Measurements from ENCODE around the gene AGPAT1. TPM values are rescaled to one million over a fixed set of nuclear protein-coding genes. Genes with fewer than 3 reads are reported as not detected.

AGPAT1 gene
- total and polyA plus RNA-seq, 2 of the 13 experiments (the other 11 are each of a cell fraction or from before 2014, with no cell fraction given): 51.3 to 139 TPM

GRCh38 chr6:32127717-32128592 lies 47.9 kb downstream of the AGPAT1 start, which contains the start of gene ATF6B (continued):
- TF ChIP-seq, protein P1, sequence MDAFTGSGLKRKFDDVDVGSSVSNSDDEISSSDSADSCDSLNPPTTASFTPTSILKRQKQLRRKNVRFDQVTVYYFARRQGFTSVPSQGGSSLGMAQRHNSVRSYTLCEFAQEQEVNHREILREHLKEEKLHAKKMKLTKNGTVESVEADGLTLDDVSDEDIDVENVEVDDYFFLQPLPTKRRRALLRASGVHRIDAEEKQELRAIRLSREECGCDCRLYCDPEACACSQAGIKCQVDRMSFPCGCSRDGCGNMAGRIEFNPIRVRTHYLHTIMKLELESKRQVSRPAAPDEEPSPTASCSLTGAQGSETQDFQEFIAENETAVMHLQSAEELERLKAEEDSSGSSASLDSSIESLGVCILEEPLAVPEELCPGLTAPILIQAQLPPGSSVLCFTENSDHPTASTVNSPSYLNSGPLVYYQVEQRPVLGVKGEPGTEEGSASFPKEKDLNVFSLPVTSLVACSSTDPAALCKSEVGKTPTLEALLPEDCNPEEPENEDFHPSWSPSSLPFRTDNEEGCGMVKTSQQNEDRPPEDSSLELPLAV (CRISPR knock-in tag; conservative IDR thresholded peaks at IDR 0.05; ENCODE audit: low read depth): no peak
- TF ChIP-seq DMAP1 (CRISPR knock-in tag; IDR thresholded peaks at IDR 0.05) (peak; percentile 69; the same call in 1 of the 2 replicates), ZSCAN22 (CRISPR knock-in tag; IDR thresholded peaks at IDR 0.05) (no peak), ARID3A (IDR thresholded peaks at IDR 0.05; ENCODE audit: low read depth, low read length) (no peak; the same call in 1 of the 2 replicates), TBL1XR1 (IDR thresholded peaks at IDR 0.05; ENCODE audit: borderline replicate concordance, low read length, partially characterized antibody) (no peak), NR2F2 (IDR thresholded peaks at IDR 0.05; ENCODE audit: borderline replicate concordance, low read depth) (no peak; the same call in 1 of the 2 replicates), U2AF1 (optimal IDR thresholded peaks at IDR 0.05; ENCODE audit: low read depth, low read length) (no peak), NFE2 (CRISPR knock-in tag; IDR thresholded peaks at IDR 0.05) (no peak), ZNF33B (CRISPR knock-in tag; IDR thresholded peaks at IDR 0.05) (peak; percentile 75; the same call in 1 of the 2 replicates), GMEB2 (CRISPR knock-in tag; IDR thresholded peaks at IDR 0.05; ENCODE audit: low read depth) (no peak), NFYC (CRISPR knock-in tag; IDR thresholded peaks at IDR 0.05) (peak; percentile 93), ZNF605 (CRISPR knock-in tag; IDR thresholded peaks at IDR 0.05) (peak; percentile 60), HDAC6 (IDR thresholded peaks at IDR 0.05; ENCODE audit: low read depth, low read length) (no peak), ZNF704 (CRISPR knock-in tag; IDR thresholded peaks at IDR 0.05; ENCODE audit: borderline replicate concordance) (peak; percentile 73; the same call in 1 of the 2 replicates)
- TF ChIP-seq, protein P2, sequence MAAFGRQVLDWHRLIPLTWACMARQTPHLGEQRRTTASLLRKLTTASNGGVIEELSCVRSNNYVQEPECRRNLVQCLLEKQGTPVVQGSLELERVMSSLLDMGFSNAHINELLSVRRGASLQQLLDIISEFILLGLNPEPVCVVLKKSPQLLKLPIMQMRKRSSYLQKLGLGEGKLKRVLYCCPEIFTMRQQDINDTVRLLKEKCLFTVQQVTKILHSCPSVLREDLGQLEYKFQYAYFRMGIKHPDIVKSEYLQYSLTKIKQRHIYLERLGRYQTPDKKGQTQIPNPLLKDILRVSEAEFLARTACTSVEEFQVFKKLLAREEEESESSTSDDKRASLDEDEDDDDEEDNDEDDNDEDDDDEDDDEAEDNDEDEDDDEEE (CRISPR knock-in tag; IDR thresholded peaks at IDR 0.05): peak; percentile 80; the same call in 1 of the 2 replicates
- TF ChIP-seq, protein P3, sequence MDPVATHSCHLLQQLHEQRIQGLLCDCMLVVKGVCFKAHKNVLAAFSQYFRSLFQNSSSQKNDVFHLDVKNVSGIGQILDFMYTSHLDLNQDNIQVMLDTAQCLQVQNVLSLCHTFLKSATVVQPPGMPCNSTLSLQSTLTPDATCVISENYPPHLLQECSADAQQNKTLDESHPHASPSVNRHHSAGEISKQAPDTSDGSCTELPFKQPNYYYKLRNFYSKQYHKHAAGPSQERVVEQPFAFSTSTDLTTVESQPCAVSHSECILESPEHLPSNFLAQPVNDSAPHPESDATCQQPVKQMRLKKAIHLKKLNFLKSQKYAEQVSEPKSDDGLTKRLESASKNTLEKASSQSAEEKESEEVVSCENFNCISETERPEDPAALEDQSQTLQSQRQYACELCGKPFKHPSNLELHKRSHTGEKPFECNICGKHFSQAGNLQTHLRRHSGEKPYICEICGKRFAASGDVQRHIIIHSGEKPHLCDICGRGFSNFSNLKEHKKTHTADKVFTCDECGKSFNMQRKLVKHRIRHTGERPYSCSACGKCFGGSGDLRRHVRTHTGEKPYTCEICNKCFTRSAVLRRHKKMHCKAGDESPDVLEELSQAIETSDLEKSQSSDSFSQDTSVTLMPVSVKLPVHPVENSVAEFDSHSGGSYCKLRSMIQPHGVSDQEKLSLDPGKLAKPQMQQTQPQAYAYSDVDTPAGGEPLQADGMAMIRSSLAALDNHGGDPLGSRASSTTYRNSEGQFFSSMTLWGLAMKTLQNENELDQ (CRISPR knock-in tag; IDR thresholded peaks at IDR 0.05; ENCODE audit: borderline replicate concordance): no peak
- TF ChIP-seq, protein P4, sequence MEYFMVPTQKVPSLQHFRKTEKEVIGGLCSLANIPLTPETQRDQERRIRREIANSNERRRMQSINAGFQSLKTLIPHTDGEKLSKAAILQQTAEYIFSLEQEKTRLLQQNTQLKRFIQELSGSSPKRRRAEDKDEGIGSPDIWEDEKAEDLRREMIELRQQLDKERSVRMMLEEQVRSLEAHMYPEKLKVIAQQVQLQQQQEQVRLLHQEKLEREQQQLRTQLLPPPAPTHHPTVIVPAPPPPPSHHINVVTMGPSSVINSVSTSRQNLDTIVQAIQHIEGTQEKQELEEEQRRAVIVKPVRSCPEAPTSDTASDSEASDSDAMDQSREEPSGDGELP (IDR thresholded peaks at IDR 0.05; ENCODE audit: borderline replicate concordance, low read depth): peak; percentile 74; the same call in 1 of the 2 replicates
